TTC549 (cell line): ENCODE data around the gene DHRS4.
"Not testable (repeated sequence)": the region's sequence is repeated elsewhere in the genome, so short reads cannot be mapped to it uniquely, and the experiment has no call there.

Source experiments
- FAIRE-seq: peaks from 2 replicates; lab custom pipeline; 2012; peaks lifted over from hg19 to GRCh38; lab: Jason Lieb, UNC

Gene DHRS4

DNA sequence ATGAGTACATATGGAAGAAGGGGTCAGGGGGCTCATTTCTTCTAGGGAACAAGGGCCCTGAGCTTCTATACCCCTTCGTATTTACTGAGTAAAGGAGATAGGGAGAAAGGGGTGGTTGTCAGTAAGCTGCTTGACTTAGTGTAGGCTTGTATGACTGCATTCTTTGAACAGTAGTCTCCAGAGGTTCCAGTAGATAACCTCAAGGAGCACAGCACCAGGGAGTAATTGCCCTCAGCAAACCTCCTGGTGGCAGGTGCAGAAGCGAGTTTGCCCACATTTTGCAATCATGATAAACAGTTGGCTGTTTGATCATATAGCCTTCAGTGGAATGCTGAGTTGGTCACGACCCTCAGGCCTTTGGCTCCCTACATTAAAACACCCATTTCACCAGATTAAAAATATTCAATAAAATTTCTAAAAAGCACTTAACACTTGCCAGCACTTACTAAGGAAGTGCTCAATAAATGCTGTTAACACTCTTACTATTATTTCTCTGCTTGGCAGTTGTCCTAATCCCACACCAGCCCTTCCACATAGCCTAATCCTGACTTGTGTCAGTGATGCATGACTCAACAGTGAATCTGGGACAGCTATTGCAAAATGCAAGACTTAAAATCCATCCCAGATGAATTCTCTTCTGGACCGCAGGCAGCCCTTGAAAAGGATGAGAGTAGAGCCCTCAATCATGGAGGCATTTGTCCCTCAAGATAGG lies 31.5 kb downstream of the DHRS4 start:
- FAIRE-seq, result no peak

DNA sequence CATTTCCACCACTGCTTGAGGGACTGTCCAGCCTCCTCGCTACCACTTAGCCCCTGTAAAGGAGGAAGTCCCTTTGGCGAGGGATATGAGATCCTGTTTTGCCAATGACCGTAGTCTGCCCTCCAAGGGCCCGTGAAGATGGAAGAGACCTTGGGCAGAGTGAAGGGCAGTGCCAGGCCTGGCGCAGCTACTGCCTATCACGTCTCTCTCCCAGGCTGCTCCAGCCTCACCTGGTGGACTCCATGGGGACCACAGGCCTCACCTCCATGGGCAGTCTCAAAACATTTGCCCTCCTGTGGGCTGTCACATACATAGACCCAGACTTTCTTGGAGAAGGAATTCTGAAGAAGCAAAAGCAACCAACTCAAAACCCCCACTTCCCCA lies 34.6 kb downstream of the DHRS4 start:
- FAIRE-seq, result not testable (repeated sequence)

DNA sequence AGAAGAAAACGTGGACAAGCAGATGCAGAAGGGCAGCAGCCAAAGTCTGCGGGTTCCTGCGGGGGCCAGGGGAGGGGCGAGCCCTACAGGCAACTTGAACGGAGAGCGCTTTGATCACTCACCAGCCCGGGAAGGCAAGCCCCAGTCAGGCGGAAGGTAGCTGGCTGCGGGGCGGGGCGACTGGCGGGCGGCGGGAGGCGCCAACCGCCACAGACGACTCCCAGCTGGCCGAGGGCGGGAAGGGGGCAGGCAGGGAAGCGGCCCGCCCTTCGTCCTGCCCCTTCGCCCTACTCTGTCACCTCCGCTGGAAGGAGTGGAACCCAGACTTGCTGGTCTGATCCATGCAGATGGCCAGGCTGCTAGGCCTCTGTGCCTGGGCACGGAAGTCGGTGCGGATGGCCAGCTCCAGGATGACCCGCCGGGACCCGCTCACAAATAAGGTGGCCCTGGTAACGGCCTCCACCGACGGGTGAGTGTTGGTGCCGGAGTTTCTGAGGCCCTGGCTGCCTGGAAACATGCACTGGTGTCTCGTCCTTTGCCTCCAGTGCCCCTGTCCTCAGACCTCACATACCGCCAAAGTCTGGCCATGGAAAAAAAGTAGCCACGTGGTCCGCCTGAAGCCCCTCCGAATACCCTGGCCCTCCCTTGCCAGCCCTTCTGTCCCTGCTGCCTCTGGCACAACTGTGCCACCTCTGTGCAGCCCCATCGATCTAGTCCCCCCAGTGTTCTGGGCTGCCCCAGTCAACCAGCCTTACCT lies 35.2 kb downstream of the DHRS4 start, which contains the start of gene DHRS4L2:
DHRS4L2 (plus strand) TSS at position 323 of the 757 bp plus-strand sequence; CDS start at position 342, 19 bp downstream.
- not testable (repeated sequence) for FAIRE-seq

DNA sequence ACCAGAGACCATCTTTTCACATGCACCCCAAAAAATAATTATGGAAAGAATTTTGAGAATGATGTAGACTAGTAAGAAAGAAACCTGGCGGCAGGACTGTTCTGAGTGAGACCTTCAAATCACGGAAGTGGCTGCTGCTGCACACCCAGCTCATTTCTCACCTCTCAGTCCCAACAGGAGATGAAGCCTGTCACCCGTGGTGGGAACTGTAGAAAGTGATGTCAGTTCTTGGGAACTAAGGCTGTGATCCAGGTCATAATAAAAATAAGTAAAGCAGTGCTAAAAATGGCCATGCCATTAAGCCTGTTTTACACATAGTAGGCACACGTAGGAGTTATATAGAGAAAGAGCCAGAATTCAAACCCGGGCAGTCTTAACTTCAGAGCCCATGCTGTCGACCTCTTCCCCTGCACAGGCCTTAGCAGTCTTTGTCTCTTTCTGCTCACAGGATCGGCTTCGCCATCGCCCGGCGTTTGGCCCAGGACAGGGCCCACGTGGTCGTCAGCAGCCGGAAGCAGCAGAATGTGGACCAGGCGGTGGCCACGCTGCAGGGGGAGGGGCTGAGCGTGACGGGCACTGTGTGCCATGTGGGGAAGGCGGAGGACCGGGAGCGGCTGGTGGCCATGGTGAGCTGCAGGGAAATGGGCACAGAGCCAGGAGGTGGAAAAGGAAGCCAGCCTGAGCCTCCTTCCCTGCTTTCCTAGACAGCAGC lies 36.3 kb downstream of the DHRS4 start:
- FAIRE-seq, result not testable (repeated sequence)

DNA sequence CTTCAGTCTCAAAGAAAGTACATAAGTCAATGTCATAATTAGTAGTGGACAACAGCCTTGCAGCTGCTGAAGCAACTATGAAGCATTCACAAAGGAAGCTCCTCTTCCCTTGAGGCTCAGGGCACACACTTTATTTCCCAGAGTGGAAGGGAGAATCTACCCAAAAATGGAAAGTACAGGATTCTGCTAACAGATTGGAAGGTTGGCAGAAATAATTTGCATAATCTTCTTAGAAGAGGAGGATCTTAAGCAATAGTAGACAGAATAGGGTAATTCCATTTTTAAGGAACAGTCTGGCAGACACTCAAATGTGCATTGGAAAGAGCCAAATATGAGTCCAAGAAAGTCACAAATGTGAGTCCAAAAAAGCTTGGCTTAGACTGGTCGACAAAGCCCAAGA lies 37.4 kb downstream of the DHRS4 start:
- FAIRE-seq, result not testable (repeated sequence)

DNA sequence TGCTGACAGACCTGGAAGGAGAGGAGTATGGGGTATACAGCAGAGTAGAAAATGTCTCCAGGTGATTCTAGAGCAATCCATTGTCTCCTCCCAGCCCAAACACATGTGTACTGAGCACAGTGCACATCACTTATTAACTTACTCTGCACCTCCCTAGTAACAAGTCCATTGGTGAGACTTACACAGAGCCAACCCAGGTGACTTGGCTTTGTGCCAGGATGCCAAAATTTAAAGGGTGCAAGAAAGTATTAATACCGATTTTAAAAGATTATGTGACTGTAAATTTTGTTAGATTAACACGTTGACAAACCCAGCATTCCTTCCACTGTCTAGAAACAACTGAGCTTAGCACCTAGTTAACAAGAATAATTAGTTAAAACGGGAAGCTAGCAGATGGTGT lies 39.5 kb downstream of the DHRS4 start:
- FAIRE-seq, result not testable (repeated sequence)

DNA sequence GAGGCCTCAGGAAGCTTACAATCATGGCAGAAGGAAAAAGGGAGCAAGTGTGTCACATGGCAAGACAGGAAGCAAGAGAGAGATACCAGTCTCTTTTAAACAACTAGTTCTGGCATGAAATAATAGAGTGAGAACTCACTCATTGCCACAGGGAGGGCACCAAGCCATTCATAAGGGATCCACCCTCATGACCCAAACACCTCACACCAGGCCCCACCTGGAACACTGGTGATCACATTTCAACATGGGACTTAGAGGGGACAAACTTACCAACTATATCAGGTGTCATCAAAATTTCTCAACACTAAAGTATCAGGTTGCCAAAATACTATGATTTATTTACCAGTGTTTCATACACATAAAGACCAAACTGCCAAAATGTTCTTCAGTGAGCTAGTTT lies 42.4 kb downstream of the DHRS4 start:
- not testable (repeated sequence) for FAIRE-seq

DNA sequence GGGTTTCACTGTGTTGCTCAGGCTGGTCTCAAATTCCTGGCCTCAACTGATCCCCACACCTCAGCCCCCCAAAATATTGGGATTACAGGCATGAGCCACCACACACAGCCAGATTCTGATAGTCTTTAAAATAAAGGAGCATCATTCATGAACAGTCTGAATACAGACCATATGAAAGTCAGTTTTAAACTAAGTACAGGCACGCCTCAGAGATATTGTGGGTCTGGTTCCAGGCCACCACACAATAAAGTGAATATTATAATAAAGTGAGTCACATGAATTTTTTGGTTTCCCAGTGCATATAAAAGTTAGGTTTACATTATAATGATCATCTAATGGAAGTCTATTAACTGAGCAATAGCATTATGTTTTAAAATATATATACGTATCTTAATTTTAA lies 43.3 kb downstream of the DHRS4 start:
- FAIRE-seq, result not testable (repeated sequence)

DNA sequence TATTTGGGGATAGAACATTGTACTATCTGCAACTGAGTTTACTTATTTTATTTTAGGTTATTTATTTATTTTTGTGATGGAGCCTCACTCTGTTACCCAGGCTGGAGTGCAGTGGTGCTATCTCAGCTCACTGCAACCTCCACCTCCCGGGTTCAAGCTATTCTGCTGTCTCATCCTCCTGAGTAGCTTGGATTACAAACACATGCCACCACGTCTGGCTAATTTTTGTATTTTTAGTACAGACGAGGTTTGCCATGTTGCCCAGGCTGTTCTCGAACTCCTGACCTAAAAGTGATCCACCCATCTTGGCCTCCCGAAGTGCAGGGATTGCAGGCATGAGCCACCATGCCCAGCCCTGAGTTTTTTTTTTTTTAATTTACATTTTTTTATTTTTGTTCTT lies 46.1 kb downstream of the DHRS4 start:
- FAIRE-seq, result not testable (repeated sequence)

DNA sequence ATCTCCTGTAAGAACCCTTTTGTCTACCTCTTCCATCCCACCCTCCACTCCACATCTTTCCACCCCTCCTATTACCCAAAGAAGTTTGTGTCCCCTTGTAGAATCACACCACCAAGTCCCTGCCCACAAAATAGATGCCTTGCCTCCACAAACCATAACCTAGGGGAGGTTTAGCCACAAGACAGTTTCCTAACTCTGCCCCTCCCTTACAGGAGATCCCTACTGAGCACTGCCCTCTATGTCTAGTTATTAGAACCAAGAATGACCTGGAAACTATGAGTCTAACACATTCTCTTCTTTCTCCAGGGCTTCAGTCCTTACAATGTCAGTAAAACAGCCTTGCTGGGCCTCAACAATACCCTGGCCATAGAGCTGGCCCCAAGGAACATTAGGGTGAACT lies 47.5 kb downstream of the DHRS4 start:
- not testable (repeated sequence) for FAIRE-seq

DNA sequence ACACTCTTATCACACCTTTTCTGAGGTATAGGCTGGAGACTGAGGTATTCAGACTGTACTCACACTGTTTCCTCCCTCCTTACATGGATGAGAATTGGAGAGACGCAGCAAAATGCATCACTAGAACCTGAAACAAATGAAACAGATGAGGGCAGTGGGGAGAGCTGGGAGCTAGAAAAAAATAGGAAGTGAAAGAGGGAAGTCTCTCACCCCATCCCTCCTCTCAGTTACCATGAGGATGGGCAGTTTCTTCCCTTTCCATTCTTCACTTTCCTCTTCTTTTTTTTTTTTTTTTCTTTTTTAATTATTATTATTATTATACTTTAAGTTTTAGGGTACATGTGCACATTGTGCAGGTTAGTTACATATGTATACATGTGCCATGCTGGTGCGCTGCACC lies 48.1 kb downstream of the DHRS4 start:
- FAIRE-seq, result not testable (repeated sequence)

DNA sequence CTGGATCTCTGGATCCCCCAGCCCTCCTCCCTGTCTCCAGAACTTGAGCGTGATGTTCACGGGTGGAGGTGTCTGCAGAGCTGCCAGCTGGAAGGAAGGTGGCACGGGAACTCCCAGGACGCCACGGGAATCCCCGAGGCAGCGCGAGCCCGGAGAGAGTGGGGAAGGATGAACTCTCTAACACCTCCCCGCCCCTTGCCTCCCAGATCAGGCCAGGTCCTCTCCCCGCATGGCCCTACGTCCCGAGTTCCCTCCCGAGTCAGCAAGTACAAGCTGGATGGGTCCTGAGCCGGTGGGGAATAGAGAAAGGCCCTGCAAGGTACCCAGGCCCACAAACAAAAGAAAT lies 52.9 kb downstream of the DHRS4 start:
- FAIRE-seq, result not testable (repeated sequence)

DNA sequence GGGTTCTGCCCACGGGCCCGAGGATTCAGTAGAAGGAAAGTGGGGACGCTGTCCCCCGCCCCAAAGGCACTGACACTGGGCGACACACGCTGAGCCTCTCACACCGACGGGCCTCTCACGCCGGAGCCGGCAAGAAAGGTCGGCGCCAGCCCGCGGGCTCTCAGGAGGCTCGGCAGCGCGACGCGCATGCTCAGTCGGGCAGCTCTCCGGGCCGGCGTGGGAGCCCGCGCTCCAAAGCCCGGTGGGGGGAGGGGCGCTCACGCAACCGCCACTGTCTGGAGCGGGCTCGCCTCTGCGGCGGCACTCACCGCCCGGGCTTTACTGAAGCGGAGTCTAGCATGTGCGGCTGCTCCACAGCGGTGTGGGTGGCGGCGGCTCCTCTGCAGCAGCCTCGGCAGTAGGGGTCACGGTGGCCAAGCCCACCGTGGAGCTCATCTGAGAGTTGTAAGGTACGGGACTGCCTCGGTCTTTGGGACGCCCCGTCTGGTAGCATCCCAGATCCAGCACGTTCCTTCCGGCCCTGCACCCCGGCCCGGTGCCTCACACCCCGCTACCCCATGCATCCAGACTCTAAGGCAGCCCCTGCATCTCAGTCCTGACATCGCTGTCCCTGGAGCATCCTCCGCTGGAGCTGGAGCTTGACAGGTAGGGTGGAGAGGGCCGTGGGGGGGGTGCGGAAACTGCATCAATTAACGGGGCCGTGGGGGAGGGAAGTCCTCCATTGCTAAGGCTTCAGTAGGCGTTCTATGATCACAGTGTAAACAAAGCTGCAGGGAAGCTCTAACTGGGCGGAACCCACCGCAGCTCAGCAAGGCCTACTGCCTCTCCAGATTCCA lies 53.5 kb downstream of the DHRS4 start:
- not testable (repeated sequence) for FAIRE-seq

DNA sequence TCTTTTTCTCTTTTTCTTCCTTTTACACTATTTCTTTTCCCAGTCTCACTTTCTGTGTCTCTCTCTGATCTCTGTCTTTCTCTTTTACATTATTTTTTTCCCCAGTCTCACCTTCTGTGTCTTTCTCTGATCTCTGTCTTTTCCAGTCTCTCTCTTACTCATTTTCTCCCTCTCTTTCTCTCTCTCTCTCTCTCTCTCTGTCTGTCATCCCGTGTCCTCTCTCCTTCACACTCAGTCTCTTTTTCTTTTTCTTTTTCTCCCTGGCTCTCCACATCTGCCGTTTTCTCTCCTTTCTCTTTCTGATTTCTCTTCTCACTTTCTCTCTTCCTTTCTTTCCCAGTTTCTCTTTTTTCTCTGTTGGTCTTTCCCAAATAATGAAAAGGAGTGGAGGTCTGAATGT lies 57.5 kb downstream of the DHRS4 start:
- FAIRE-seq, result no peak

DNA sequence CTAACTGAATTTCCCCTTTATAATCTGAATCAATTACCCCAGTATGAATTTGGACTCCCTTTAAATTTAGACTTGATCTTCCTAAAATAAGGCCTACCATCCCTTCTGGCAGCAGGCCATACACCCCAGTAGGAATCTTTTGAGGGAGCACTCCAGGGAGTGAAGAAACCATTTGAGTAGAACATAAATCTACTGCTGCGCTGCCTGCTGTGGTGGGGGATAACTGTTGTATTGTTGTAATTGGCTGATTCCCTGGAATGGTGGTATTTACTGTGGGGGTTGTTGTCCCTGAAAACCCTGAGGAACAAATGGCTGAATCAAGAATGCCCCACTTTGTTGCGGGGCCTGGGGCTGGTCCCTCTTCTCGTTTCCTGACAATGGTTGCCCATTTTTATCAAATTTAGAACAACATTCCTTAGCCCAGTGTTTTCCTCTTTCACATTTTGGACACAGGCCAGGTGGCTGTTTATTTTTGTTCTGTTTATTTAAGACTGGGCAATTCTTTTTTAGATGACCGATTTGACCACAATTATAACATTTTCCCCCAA lies 59.2 kb downstream of the DHRS4 start:
- not testable (repeated sequence) for FAIRE-seq

DNA sequence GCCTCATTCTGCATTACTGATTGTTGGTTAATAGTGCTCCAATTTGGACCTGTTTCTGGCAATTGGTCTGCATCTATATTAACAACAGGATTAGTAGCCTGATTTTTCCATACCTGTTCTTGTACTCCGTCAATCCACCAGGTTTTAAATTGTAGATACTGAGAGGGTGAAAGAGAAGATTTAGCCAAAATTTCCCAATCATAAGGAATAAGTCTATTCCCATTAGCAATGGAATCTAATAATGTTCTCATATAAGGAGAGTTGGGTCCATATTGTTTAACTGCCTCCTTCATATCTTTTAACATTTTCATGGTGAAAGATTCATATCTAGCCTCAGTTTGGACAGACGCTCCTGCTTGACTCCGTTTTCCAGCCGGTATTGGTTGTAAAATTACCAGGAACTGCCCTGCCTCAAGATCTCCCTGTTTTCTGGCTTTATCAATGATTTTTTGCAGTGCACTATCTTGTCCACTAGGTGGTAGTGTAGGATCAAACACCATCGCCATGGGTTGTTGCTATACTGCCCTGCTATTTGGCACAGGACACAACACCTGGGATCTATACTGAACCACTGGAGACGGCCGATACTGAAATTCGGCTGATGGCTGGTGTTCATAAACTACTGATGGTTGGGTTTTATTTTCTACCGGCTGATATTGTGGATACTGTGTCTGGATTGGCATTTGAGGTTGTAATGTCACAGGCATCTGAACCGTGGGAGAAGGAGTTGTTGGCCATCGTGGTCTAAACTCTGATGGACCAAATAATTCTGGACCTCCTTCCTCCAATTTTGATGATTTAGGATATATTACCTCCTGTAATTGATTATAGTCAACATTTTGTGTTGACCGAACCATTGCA lies 60.3 kb downstream of the DHRS4 start:
- FAIRE-seq, result no peak

DNA sequence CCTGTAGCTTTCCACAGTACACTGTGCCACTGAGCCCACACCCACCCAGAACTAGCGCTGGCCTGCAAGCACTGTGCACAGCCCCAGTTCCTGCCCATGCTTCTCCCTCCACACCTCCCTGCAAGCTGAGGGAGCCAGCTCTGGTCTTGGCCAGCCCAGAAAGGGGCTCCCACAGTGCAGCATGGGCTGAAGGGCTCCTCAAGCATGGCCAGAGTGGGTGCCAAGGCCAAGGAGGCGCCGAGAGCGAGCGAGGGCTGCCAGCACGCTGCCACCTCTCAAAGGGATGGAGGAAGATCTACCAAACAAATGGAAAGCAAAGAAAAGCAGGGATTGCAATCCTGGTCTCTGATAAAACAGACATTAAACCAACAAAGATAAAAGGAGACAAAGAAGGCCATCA lies 62.2 kb downstream of the DHRS4 start:
- not testable (repeated sequence) for FAIRE-seq
